HuH-7 (cell line): ENCODE results near the gene GTF3C4.

Experiments
- DNase-seq: peaks from one replicate; pipeline ENCODE4 v3.0.0; 2011; ENCODE audit warnings: low spot score

GTF3C4 gene

DNA sequence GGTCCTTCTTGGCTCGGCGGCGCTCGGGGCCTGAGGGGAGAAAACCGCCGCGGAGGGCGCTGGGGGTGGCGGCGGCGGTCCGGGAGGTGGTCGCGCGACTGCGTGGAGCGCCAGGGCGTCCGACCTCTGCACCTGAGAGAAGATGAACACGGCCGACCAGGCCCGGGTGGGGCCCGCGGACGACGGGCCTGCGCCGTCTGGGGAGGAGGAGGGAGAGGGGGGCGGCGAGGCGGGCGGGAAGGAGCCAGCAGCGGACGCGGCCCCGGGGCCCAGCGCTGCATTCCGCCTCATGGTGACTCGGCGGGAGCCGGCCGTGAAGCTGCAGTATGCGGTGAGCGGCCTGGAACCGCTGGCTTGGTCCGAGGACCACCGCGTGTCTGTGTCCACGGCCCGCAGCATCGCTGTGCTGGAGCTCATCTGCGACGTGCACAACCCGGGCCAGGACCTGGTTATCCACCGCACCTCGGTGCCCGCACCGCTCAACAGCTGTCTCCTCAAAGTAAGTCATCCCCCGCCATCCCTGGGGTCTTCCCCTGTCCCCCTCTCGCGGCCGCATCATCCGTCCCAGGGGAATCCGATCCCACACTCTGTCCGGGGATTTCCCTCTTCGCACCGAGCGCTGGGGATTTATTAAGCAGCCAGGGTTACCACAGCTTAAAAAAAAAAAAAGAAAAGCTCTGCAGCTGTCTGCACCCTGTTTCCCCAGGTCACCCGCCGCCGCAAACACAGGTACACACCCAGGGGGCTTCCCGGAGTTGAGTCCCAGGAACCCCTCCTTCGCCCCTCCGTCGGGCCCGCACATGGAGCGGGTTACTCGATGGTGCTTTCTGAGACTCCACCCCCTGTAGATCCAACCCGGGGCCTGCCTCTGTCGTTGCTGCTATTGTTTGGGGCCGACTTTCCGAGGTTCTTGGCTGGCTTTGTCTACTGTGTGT, at the start of gene GTF3C4:
Gene GTF3C4, plus strand, starts transcription at position 8 of the 935 bp plus-strand sequence. Its CDS starts 135 bp downstream, at position 143.
- DNase-seq, result peak; percentile 78

DNA sequence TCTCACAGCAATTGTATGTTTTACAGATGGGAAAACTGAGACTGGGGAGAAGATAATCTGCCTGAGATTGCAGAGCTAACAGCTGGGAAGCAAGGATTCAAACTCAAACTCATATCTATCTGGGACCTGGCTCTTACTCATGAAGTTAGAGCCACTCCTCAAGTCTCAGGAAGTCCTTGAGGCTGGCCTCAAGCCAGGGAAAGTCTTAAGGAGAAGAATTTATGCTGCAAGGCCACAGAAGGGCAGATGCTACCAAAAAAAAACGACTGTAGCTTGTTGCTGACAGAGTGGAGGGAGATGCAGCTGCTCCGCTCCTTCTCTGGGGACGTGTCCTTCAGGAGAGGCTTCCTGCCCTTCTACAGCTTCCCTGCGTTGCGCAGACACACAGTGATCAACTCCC, 48.1 kb upstream of the GTF3C4 start:
- no peak for DNase-seq

- no peak for DNase-seq
These were observed 44.0 kb upstream of the GTF3C4 start for GRCh38 chr9:132626285-132626684.

DNA sequence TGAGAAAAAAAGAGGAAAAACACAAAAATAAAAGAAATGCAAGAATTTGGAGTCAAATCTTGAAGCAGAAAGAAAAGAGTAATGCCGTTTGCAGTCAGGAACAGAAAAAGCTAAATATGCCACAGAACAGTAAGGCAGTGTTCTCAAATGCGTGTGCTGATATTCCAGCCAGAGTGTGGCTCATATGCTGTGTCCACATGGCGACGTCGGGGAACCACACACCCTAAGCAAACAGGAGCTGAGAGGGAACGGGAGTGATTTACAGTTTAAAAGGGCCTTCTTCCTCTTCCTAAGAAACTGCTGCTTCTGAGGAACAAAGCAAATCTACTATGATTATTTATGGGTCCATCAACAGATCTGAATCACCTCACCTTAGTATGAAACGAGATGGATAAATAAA, 43.2 kb upstream of the GTF3C4 start:
- DNase-seq, result no peak

DNA sequence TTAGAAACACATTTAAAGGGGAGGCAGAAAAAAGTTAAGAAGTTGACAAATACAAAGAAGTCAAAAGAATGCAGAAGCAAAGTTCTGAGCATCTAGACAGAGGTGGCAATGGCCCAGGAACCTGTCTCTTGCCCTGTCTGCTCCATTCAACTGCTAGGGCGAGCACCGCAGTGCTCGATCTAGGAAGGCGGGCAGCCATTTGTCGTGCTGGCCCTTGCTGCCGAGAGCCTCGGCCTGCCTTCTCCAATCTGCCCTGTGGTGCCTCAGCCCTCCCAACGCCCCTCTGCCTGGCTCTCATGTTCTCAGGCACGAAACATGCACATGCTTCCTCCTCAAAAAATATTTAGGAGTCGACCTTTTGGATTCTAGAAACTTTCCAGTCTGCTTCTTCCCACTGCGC, 42.7 kb upstream of the GTF3C4 start:
- DNase-seq, result no peak

- no peak for DNase-seq
These were observed 41.5 kb upstream of the GTF3C4 start for GRCh38 chr9:132628746-132629145.

DNA sequence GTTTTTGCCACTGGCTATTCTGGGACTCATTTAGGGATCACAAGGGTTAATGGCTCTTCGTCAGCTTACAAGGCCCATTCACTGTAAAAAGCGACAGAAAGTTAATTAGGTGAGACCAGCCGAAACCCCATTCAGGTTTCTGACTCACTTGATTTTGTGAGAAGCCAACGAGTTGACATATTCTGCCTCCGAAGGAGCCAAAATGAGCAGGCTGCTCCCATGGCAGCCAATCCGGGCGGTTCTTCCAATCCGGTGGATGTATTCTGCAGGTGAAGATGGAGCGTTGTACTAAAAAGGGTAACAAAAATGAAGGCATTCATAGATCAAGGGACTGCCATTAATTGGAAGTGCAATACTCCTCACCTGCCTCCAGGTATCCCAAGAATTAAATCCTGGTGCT, 40.1 kb upstream of the GTF3C4 start:
- no peak for DNase-seq

GRCh38 chr9:132630811-132631210, 39.5 kb upstream of the GTF3C4 start:
- DNase-seq, result no peak

DNA sequence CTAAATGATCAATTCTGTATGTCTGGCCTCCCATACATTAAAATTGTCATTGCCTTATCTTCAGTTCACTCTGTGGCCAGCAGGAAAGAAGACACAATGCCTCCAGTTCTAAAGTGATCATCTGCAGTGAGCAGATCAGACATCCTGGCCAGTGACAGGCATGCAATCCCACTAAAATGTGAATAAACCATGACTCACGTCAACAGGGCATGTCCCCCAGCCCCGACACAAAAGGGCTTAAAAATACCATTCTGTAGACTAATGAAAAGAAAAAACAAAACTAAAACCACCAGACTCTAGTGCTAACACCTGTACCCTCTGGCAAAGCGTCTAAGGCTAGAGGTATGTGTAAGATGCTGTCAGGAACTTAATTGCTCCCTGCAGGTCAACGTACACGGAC, 39.0 kb upstream of the GTF3C4 start:
- no peak for DNase-seq

DNA sequence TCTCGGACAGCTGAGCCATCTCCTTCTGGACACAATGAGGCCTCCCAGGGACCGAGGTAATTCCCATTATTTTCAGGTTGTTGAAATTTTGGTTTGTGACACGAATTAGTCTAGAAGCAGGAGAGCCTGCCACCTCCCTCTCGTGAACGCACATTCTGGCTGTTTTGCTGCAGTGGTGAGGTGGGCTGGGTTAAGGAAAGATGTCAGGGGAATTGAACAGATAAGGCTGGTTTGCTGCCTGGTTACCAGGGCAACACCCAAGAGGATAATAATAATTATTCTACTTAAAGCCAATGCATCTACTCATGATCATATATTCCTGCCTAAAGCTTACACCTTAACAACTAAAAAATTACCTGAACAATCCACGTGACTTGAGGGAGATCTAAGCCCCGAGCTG, 38.6 kb upstream of the GTF3C4 start:
- DNase-seq, result no peak

GRCh38 chr9:132632413-132633129, 37.7 kb upstream of the GTF3C4 start:
- DNase-seq, result no peak

DNA sequence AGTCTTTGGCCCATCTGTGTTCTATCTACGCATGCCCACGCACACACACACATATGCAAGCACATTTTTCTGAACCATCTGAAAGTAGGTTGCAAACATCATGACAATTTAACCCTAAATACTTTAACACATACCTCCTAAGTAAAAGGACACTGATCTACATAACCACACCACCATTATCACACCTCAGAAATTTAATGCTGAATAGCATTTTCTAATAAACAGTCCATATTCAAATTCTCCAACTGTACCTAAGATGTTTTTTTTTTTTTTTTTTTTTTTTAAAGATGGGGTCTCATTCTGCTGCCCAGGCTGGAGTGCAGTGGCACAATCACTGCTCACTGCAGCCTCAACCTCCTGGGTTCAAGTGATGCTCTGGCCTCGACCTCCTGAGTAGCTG, 35.9 kb upstream of the GTF3C4 start:
- no peak for DNase-seq

DNA sequence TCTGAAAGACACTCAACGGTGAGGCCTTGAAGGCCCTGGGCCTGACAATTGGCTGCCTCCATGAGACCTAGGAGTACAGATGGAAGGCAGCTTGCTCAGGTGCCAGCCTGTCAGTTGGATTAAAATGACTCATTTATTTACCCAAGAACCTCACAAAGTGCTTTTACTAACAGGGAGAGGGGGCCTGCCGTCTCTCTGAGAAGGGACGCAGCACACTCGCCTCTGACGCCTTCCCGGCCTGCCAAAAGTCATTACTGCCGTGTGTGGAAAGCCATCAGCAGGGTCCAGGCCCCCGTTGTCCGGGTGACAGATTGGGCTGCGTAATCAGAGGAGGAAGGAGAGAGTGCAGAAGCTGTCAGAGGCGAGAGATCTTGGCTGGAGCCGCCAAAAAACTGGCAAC, 32.9 kb upstream of the GTF3C4 start:
- DNase-seq, result no peak

DNA sequence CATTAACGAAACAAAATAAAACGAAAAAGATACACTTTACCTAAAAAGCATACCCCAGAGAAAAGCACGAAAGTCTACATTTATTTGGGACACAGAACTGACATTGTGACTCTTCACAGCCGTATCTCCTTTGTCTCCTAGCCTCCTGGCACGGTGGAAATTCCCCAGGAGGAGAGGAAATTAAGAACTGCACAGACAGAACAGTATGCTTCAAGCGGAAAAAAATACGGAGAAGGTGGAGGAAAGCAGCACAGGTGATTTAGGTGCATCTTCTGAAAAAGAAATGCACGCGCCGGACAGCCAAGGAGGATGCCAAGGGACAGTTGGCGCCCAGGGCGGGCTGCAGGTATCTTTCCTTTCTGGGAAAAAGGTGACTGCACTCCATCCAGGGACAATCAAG, 32.5 kb upstream of the GTF3C4 start:
- DNase-seq, result no peak

DNA sequence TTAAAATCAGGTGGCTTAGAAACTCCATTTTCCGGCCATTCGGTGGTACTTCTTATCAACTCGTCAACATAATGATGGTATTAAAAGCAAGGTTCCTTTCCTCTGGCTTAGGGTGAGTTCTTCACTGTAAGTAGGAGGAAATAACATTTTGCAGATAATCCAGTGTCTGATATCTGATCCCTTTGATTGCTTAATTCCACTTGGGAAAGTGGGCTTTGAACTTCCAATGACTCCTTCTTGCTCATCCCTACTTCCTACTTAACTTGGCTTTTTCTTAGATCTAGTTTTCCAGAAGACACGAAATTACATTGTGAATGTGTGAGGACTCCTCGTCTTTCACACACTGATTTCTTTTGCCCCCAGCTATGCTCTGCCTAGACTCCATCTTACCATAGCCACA, 32.0 kb upstream of the GTF3C4 start:
- no peak for DNase-seq

GRCh38 chr9:132639322-132639721, 30.9 kb upstream of the GTF3C4 start:
- DNase-seq, result no peak

DNA sequence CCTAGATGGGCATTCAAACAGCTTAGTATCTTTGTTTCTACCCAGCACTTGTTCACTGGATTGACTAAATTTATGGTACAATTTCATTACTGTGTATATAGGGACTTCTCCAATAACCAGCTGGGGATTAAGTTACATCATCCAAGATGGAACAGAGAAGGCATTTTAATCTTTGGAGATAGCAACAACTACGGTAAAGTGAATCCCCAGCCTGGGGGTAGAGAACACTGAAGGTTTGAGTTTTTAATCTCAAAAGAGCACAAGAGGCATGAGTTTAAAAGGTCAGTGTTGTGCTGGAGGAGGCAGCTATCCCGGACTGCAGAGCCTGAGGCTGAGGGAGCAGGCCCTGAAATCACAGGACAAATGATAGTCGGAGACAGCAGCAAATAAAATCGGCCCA, 29.0 kb upstream of the GTF3C4 start:
- no peak for DNase-seq

DNA sequence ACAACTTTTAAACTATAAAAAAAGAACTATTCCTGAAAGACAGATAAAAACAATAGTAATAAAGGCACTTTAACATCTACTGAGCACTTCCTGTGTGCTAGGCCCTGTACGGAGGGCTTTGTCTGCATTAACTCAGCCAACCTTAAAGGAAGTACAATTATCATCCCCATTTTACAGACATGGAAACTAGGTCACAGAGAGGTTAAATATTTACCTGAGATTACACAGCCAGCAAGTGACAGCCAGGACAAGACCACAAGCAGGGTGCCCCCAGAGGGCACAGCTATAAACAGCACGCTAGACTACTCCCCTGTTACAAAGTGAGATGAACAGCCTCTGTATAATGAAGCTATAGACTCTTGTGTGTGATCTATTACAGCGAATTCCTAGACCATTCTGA, 26.0 kb upstream of the GTF3C4 start:
- DNase-seq, result peak; percentile 30

DNA sequence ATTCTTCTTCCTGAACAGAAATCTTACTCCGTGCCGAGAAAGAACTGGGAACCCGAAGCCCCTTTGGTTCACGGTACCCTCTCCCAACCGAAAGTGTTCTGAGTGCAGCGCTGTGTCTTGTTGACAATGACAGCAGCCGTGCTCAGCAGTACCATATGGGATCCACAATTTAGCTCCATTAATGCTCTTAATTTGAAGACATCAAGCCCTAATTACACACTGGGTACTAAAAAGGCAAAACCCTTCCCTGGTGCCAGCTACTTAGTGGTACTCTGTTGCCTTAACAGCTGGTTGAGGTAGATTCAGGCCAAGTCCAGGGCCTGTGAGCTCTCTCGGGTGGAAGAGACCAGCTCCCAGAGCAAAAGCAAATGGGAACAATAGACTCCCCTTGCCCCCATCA, 25.0 kb upstream of the GTF3C4 start:
- DNase-seq, result no peak

DNA sequence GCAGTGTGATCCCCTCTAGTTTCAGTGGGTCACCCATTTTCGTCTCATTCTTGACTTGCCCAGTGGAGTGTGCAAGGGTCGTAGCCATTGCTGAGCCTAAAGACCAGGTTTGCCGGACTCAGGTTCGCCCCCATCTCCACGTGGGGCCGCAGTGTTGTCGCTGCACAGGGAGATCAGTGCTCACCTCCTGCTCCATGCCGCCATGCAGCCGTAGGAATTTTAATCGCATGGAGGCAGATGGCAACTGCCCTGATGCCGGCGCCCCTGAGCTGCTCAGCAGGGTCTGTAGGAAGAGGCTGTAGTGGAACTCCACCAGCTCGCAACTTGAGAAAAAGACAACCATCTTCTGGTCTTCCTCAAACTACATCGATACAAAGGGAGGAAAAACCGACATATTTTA, 24.6 kb upstream of the GTF3C4 start:
- no peak for DNase-seq

DNA sequence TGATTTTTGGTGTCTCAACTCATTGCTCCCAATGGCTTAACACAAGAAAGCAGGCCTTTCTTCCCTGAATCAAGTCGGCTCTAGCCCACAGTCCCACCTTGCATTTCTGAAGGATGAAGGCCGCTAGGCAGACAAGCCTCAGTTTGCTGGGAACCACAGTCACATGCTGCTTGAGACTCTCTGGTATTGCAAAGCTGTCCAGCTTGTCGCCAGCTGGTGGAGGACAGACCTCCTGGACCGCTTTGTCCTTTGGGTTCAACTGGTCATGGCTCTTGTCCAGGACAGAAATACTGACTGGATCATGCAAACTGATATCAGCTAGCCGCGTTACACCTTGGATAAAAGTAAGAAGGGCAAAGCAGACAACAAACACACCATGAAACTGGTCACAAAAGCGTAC, 23.5 kb upstream of the GTF3C4 start:
- DNase-seq, result no peak

DNA sequence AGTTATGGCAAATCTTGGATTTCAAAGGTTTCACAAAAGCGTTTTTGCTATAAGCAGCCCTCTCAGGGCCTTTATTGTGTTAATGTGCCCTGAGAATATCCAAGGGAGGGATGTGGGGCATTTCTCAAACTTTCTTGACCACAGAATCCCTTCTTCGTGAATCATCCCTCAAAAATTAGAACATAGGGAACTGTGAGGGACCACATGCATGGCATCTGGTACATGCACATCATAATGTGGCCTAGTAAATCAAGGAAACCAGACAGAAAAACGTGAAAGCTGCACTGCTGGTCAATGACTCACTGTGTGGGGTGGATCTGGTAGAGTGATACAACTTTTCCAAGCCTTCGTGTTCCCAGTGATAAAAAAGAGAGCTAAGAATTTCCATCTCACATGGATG, 22.9 kb upstream of the GTF3C4 start:
- no peak for DNase-seq

- DNase-seq, result no peak
These were observed 22.5 kb upstream of the GTF3C4 start for GRCh38 chr9:132647806-132648205.
